ENCODE data around the gene SPEF2. TPM values are rescaled to one million over a fixed set of nuclear protein-coding genes. Genes with fewer than 3 reads are reported as not detected.

Gene SPEF2
- total RNA-seq, 1 donor from 2014 or later = 3.4 TPM

- H3K27ac Mint-ChIP-seq (ENCODE audit: unreplicated experiment) = no peak overlapping the region
- TF ChIP-seq, protein P1, sequence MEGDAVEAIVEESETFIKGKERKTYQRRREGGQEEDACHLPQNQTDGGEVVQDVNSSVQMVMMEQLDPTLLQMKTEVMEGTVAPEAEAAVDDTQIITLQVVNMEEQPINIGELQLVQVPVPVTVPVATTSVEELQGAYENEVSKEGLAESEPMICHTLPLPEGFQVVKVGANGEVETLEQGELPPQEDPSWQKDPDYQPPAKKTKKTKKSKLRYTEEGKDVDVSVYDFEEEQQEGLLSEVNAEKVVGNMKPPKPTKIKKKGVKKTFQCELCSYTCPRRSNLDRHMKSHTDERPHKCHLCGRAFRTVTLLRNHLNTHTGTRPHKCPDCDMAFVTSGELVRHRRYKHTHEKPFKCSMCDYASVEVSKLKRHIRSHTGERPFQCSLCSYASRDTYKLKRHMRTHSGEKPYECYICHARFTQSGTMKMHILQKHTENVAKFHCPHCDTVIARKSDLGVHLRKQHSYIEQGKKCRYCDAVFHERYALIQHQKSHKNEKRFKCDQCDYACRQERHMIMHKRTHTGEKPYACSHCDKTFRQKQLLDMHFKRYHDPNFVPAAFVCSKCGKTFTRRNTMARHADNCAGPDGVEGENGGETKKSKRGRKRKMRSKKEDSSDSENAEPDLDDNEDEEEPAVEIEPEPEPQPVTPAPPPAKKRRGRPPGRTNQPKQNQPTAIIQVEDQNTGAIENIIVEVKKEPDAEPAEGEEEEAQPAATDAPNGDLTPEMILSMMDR (IDR thresholded peaks at IDR 0.05; ENCODE audit: unreplicated experiment) = no peak
- H3K4me1 Mint-ChIP-seq (ENCODE audit: unreplicated experiment) = no peaks in the 10 kb centered on the region
- no peaks in the 10 kb centered on the region for H3K27me3 Mint-ChIP-seq (ENCODE audit: unreplicated experiment)
- H3K36me3 Mint-ChIP-seq (ENCODE audit: low read depth, unreplicated experiment) = no peaks in the 10 kb centered on the region
- H3K9me3 Mint-ChIP-seq (ENCODE audit: unreplicated experiment) = no peaks in the 10 kb centered on the region
- no peak for DNase-seq (ENCODE audit: low spot score)
- no peak overlapping the region for H3K4me3 Mint-ChIP-seq (ENCODE audit: unreplicated experiment)
These were observed 138.3 kb downstream of the SPEF2 start for GRCh38 chr5:35755966-35756365.

GRCh38 chr5:35758151-35758724 is 140.6 kb downstream of the SPEF2 start:
- DNase-seq (ENCODE audit: low spot score) = no peak
- TF ChIP-seq, protein P1 (IDR thresholded peaks at IDR 0.05; ENCODE audit: unreplicated experiment) = no peak
- no peak overlapping the region for H3K27ac Mint-ChIP-seq (ENCODE audit: unreplicated experiment)
- no peaks in the 10 kb centered on the region for H3K9me3 Mint-ChIP-seq (ENCODE audit: unreplicated experiment)
- no peaks in the 10 kb centered on the region for H3K36me3 Mint-ChIP-seq (ENCODE audit: low read depth, unreplicated experiment)
- no peaks in the 10 kb centered on the region for H3K27me3 Mint-ChIP-seq (ENCODE audit: unreplicated experiment)
- H3K4me1 Mint-ChIP-seq (ENCODE audit: unreplicated experiment) = no peaks in the 10 kb centered on the region
- H3K4me3 Mint-ChIP-seq (ENCODE audit: unreplicated experiment) = no peak overlapping the region

GRCh38 chr5:35761541-35761940 is 143.9 kb downstream of the SPEF2 start:
- no peaks in the 10 kb centered on the region for H3K4me1 Mint-ChIP-seq (ENCODE audit: unreplicated experiment)
- no peak overlapping the region for H3K4me3 Mint-ChIP-seq (ENCODE audit: unreplicated experiment)
- H3K27ac Mint-ChIP-seq (ENCODE audit: unreplicated experiment) = no peak overlapping the region
- peaks cover 2% of the 10 kb centered on the region for H3K27me3 Mint-ChIP-seq (ENCODE audit: unreplicated experiment)
- H3K36me3 Mint-ChIP-seq (ENCODE audit: low read depth, unreplicated experiment) = no peaks in the 10 kb centered on the region
- TF ChIP-seq, protein P1 (IDR thresholded peaks at IDR 0.05; ENCODE audit: unreplicated experiment) = no peak
- DNase-seq (ENCODE audit: low spot score) = no peak
- no peaks in the 10 kb centered on the region for H3K9me3 Mint-ChIP-seq (ENCODE audit: unreplicated experiment)

DNA sequence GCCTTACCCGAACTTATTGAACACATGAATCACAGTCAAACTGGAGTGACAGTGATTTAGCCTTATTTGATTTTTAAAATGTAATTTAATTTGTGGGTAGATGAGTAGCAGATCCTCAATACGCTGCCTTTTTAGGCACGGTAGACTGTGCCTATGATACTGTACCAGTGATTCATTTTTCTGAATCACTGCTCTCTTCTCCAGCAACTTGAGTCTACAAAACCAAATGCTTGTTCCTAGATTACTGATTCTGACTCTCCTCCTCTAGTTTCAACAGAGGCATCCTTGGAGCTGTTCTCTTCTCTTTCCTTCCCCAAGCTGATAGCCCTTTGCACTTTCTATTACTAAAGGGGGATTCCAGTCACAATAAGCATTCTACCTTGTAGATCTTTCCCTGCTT is 144.7 kb downstream of the SPEF2 start:
- Mint-ChIP-seq H3K4me3 (ENCODE audit: unreplicated experiment) (no peak overlapping the region), H3K4me1 (ENCODE audit: unreplicated experiment) (no peaks in the 10 kb centered on the region), H3K27ac (ENCODE audit: unreplicated experiment) (no peak overlapping the region), H3K27me3 (ENCODE audit: unreplicated experiment) (peaks cover 2% of the 10 kb centered on the region), H3K9me3 (ENCODE audit: unreplicated experiment) (no peaks in the 10 kb centered on the region), H3K36me3 (ENCODE audit: low read depth, unreplicated experiment) (no peaks in the 10 kb centered on the region)
- no peak for DNase-seq (ENCODE audit: low spot score)
- TF ChIP-seq, protein P1 (IDR thresholded peaks at IDR 0.05; ENCODE audit: unreplicated experiment) = no peak

DNA sequence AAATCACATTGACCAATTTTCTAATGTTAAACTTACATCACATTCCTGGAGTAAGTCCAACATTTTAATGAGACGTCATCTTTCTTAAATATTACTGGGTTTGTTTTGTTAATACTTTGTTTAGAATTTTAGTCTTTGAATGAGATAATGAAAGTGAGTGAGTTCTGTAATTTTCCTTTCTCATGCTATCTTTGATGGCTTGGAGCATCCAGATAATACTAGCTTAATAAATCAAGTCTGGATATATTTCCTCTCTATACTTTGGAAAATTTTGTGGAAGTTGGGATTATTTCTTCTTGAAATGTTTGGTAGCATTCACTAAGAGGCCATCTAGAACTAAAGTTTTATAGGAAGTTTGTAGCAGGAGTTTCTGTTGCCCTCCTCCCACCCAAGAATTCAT is 148.3 kb downstream of the SPEF2 start:
- no peak overlapping the region for H3K4me3 Mint-ChIP-seq (ENCODE audit: unreplicated experiment)
- TF ChIP-seq, protein P1 (IDR thresholded peaks at IDR 0.05; ENCODE audit: unreplicated experiment) = no peak
- DNase-seq (ENCODE audit: low spot score) = no peak
- H3K4me1 Mint-ChIP-seq (ENCODE audit: unreplicated experiment) = no peaks in the 10 kb centered on the region
- no peak overlapping the region for H3K27ac Mint-ChIP-seq (ENCODE audit: unreplicated experiment)
- H3K27me3 Mint-ChIP-seq (ENCODE audit: unreplicated experiment) = peaks cover 4% of the 10 kb centered on the region
- H3K9me3 Mint-ChIP-seq (ENCODE audit: unreplicated experiment) = no peaks in the 10 kb centered on the region
- H3K36me3 Mint-ChIP-seq (ENCODE audit: low read depth, unreplicated experiment) = no peaks in the 10 kb centered on the region

Measured in endothelial cell (in vitro differentiated cells).